HEK293 (cell line): ENCODE measurements around the gene SCUBE1.

Source experiments
- CTCF ChIP-seq: fragments of 450-650 bp; formaldehyde crosslinking; IDR thresholded peaks from 2 replicates; pipeline ENCODE4 v1.5.1; 2016; ENCODE audit warnings: missing biosample characterization, missing genetic modification characterization
- PBX3 ChIP-seq: sonication (generic); formaldehyde crosslinking; IDR thresholded peaks from 2 replicates; pipeline ENCODE4 v1.8.1; 2022; ENCODE audit warnings: mild to moderate bottlenecking, moderate library complexity, missing genetic modification reagents
- PRDM10 ChIP-seq: fragments of 450-650 bp; formaldehyde crosslinking; IDR thresholded peaks from 2 replicates; pipeline ENCODE4 v1.5.1; 2016; ENCODE audit warnings: missing biosample characterization, missing genetic modification characterization
- RBAK ChIP-seq: fragments of 450-650 bp; formaldehyde crosslinking; IDR thresholded peaks from 2 replicates; pipeline ENCODE4 v1.5.1; 2016; ENCODE audit warnings: missing biosample characterization, missing genetic modification characterization
- ZEB2 ChIP-seq: fragments of 450-650 bp; formaldehyde crosslinking; IDR thresholded peaks from 2 replicates; pipeline ENCODE4 v1.5.1; 2016; ENCODE audit warnings: missing biosample characterization, missing genetic modification characterization
- ZFP69B ChIP-seq: fragments of 450-650 bp; formaldehyde crosslinking; IDR thresholded peaks from 2 replicates; pipeline ENCODE4 v1.5.1; 2016; ENCODE audit warnings: missing biosample characterization, missing genetic modification characterization
- ZIC2 ChIP-seq: fragments of 450-650 bp; formaldehyde crosslinking; IDR thresholded peaks from 2 replicates; pipeline ENCODE4 v1.5.1; 2016; ENCODE audit warnings: missing biosample characterization, missing genetic modification characterization
- ZNF121 ChIP-seq: fragments of 450-650 bp; formaldehyde crosslinking; IDR thresholded peaks from 2 replicates; pipeline ENCODE4 v1.5.1; 2016; ENCODE audit warnings: missing biosample characterization, missing genetic modification characterization
- ZNF157 ChIP-seq: fragments of 450-650 bp; formaldehyde crosslinking; IDR thresholded peaks from 2 replicates; pipeline ENCODE4 v1.5.1; 2016; ENCODE audit warnings: missing biosample characterization, missing genetic modification characterization
- ZNF398 ChIP-seq: fragments of 450-650 bp; formaldehyde crosslinking; IDR thresholded peaks from 2 replicates; pipeline ENCODE4 v1.5.1; 2017; ENCODE audit warnings: missing biosample characterization, missing genetic modification characterization
- ZNF416 ChIP-seq: fragments of 450-650 bp; formaldehyde crosslinking; IDR thresholded peaks from 2 replicates; pipeline ENCODE4 v1.5.1; 2016; ENCODE audit warnings: missing biosample characterization, missing genetic modification characterization
- ZNF596 ChIP-seq: fragments of 450-650 bp; IDR thresholded peaks from 2 replicates; pipeline ENCODE4 v1.5.0; 2018; ENCODE audit warnings: missing biosample characterization, mild to moderate bottlenecking, missing genetic modification characterization, moderate library complexity
- ZNF645 ChIP-seq: fragments of 450-650 bp; formaldehyde crosslinking; IDR thresholded peaks from 2 replicates; pipeline ENCODE4; 2016; ENCODE audit warnings: missing biosample characterization, missing genetic modification characterization

GRCh38 chr22:43333978-43334377, 9.2 kb downstream of the SCUBE1 start:
- TF ChIP-seq PRDM10 (no peak), ZEB2 (no peak), ZNF416 (tag by site-specific recombination) (no peak), PBX3 (CRISPR knock-in tag) (no peak), ZNF645 (no peak), CTCF (no peak), ZIC2 (tag by site-specific recombination) (no peak), ZFP69B (tag by site-specific recombination) (no peak), ZNF157 (tag by site-specific recombination) (no peak), ZNF398 (tag by site-specific recombination) (no peak), ZNF121 (tag by site-specific recombination) (no peak), ZNF596 (tag by site-specific recombination) (no peak), RBAK (no peak)
